ENCODE data around the gene TIGAR. TPM values are rescaled to one million over a fixed set of nuclear protein-coding genes. Genes with fewer than 3 reads are reported as not detected.

Gene TIGAR
- total RNA-seq, 1 experiment from 2014 or later: 27.5 TPM

GRCh38 chr12:4380332-4380731, 59.3 kb downstream of the TIGAR start:
- H3K27me3 Mint-ChIP-seq (ENCODE audit: low read depth): peaks cover 5% of the 10 kb centered on the region
- Histone ChIP-seq H2AK5ac (ENCODE audit: insufficient read length, low read length) (no peak overlapping the region), H3K9me3 (ENCODE audit: control insufficient read depth, low read depth, low read length) (no peaks in the 10 kb centered on the region), H3K56ac (ENCODE audit: insufficient read length, low read depth, low read length) (no peak overlapping the region), H3K27me3 (ENCODE audit: insufficient read depth, low read length) (no peaks in the 10 kb centered on the region), H3K79me2 (ENCODE audit: insufficient read depth, low read length) (no peaks in the 10 kb centered on the region), H3K27ac (ENCODE audit: insufficient read length, low read depth, low read length) (no peak overlapping the region), H3K23ac (ENCODE audit: insufficient read length, low read depth, low read length) (no peak overlapping the region), H3K4me1 (ENCODE audit: insufficient read depth, low read length) (no peaks in the 10 kb centered on the region; the same call in 1 of the 2 replicates), H3T11ph (ENCODE audit: low read length) (no peak overlapping the region), H4K91ac (ENCODE audit: insufficient read length, low read depth, low read length) (no peak overlapping the region), H2BK120ac (ENCODE audit: low read depth, low read length, poor library complexity, severe bottlenecking) (no peak overlapping the region), H3K14ac (ENCODE audit: insufficient read depth, low read length) (no peak overlapping the region), H2BK5ac (ENCODE audit: insufficient read length, low read length) (no peak overlapping the region), H3K4ac (ENCODE audit: low read depth, low read length) (no peak overlapping the region), H2BK15ac (ENCODE audit: low read depth, low read length) (no peak overlapping the region), H4K8ac (replicated peaks; ENCODE audit: insufficient read length, low read depth, low read length) (no peak overlapping the region), H2AFZ (ENCODE audit: low read length) (no peak overlapping the region), H3K23me2 (ENCODE audit: insufficient read length, low read depth, low read length, poor library complexity, severe bottlenecking) (peaks cover 3% of the 10 kb centered on the region), H3K18ac (ENCODE audit: insufficient read length, low read depth, low read length) (no peak overlapping the region), H4K5ac (ENCODE audit: insufficient read length, low read depth, low read length) (no peak overlapping the region), H2BK20ac (ENCODE audit: low read depth, low read length, poor library complexity, severe bottlenecking) (no peak overlapping the region), H2BK12ac (ENCODE audit: insufficient read length, low read depth, low read length) (no peak overlapping the region), H3K79me1 (ENCODE audit: insufficient read depth, low read depth, low read length, poor library complexity, severe bottlenecking) (no peaks in the 10 kb centered on the region), H3K4me2 (ENCODE audit: insufficient read depth, insufficient read length, low read length) (no peak overlapping the region), H4K20me1 (ENCODE audit: control insufficient read depth, insufficient read depth, insufficient read length) (no peaks in the 10 kb centered on the region), H3K9ac (ENCODE audit: extremely low read depth, insufficient read length, low read length) (no peak overlapping the region)
- WGBS (ENCODE audit: extremely low coverage, insufficient read length, low lambda C conversion rate): no CpG with 5 or more reads among the region's 4 CpGs
- H3K4me1 Mint-ChIP-seq: peaks cover 13 to 22% of the 10 kb centered on the region in 2 experiments
- no peak overlapping the region for H3K4me3 Mint-ChIP-seq
- H3K36me3 Mint-ChIP-seq (ENCODE audit: insufficient read depth in 1 of 3, low read depth in 3 of 3): no peaks in the 10 kb centered on the region; a peak in 2 of 7 replicates
- H3K9me3 Mint-ChIP-seq: peaks cover 0 to 6% of the 10 kb centered on the region in 2 experiments; a peak in 1 of 5 replicates
- no peak for DNase-seq
- no peak overlapping the region for H3K27ac Mint-ChIP-seq
- TF ChIP-seq, protein P1, sequence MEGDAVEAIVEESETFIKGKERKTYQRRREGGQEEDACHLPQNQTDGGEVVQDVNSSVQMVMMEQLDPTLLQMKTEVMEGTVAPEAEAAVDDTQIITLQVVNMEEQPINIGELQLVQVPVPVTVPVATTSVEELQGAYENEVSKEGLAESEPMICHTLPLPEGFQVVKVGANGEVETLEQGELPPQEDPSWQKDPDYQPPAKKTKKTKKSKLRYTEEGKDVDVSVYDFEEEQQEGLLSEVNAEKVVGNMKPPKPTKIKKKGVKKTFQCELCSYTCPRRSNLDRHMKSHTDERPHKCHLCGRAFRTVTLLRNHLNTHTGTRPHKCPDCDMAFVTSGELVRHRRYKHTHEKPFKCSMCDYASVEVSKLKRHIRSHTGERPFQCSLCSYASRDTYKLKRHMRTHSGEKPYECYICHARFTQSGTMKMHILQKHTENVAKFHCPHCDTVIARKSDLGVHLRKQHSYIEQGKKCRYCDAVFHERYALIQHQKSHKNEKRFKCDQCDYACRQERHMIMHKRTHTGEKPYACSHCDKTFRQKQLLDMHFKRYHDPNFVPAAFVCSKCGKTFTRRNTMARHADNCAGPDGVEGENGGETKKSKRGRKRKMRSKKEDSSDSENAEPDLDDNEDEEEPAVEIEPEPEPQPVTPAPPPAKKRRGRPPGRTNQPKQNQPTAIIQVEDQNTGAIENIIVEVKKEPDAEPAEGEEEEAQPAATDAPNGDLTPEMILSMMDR (conservative IDR thresholded peaks at IDR 0.05): no peak
